Panc1 (cell line): ENCODE results near the gene SRSF10. TPM values are rescaled to one million over a fixed set of nuclear protein-coding genes. Genes with fewer than 3 reads are reported as not detected.

Experiments used
- ATAC-seq: fragments of 200-7000 bp; cut with Tn5 transposase; 2 replicates; pipeline ENCODE4 v1.9.1; 2020; ENCODE audit warnings: mild to moderate bottlenecking, moderate library complexity
- BruUV-seq: library from RNA; stranded (reverse); fragments of 400-500 nt; replicated peaks from 2 replicates; lab custom pipeline; 2021; lab: Mats Ljungman, UMichigan
- CTCF ChIA-PET: fragments of 300-600 bp; sonication (Branson Sonifier 250); formaldehyde crosslinking; loops from one replicate; lab custom pipeline; 2022; ENCODE audit warnings: antibody characterized with exemption; lab: Charles Lee
- POLR2A ChIA-PET: fragments of 300-600 bp; sonication (Branson Sonifier 250); formaldehyde crosslinking; loops from one replicate; lab custom pipeline; 2022; ENCODE audit warnings: antibody characterized with exemption; lab: Charles Lee
- DNase-seq: peaks from one replicate; pipeline ENCODE4 v3.0.0-alpha.2; 2010; ENCODE audit warnings: low read depth, low spot score
- H3K27ac ChIP-seq: 2 replicates; pipeline ENCODE4 v1.5.1; 2011; ENCODE audit warnings: mild to moderate bottlenecking, low read length, inconsistent platforms
- H3K27me3 ChIP-seq: fragments of 200-500 bp; sonication (Bioruptor generic); 2 replicates; pipeline ENCODE4 v1.6.0; 2014; ENCODE audit warnings: low read length, inconsistent platforms; ENCODE audit not compliant: control insufficient read depth, insufficient read depth
- H3K36me3 ChIP-seq: fragments of 200-500 bp; sonication (Bioruptor generic); 2 replicates; pipeline ENCODE4 v1.5.1; 2014; ENCODE audit warnings: inconsistent platforms, mild to moderate bottlenecking, low read length, moderate library complexity; ENCODE audit not compliant: control insufficient read depth, insufficient read depth
- H3K4me1 ChIP-seq: 2 replicates; pipeline ENCODE4 v1.5.1; 2011; ENCODE audit warnings: inconsistent platforms, mild to moderate bottlenecking, low read length, moderate library complexity; ENCODE audit not compliant: control insufficient read depth, insufficient read depth
- H3K4me3 ChIP-seq, 2 experiments: 2 replicates each; pipeline ENCODE4 v1.5.1; 2011 to 2012; ENCODE audit warnings: low read depth in 2 of 2, low read length in 2 of 2, mild to moderate bottlenecking in 2 of 2, inconsistent platforms in 1 of 2, moderate library complexity in 1 of 2
- H3K9me3 ChIP-seq: fragments of 200-500 bp; sonication (Bioruptor generic); 2 replicates; pipeline ENCODE4 v1.5.1; 2014; ENCODE audit warnings: low read depth, mild to moderate bottlenecking, inconsistent platforms, low read length, moderate library complexity; ENCODE audit not compliant: control insufficient read depth, insufficient read depth
- CTCF ChIP-seq: fragments of 450-650 bp; IDR thresholded peaks from 2 replicates; pipeline ENCODE4 v1.5.1; 2017; ENCODE audit warnings: mild to moderate bottlenecking
- POLR2AphosphoS5 ChIP-seq: IDR thresholded peaks from 2 replicates; pipeline ENCODE4 v1.6.1; 2012; ENCODE audit warnings: mild to moderate bottlenecking, low read depth, low read length, moderate library complexity
- REST ChIP-seq, 2 experiments: IDR thresholded peaks; 2 replicates each; pipeline ENCODE4 v1.6.1; 2011 to 2012; ENCODE audit warnings: low read depth in 2 of 2, control low read depth in 1 of 2, low read length in 1 of 2, mild to moderate bottlenecking in 1 of 2, moderate library complexity in 1 of 2; ENCODE audit not compliant: insufficient read depth in 1 of 2
- SIN3A ChIP-seq: IDR thresholded peaks from 2 replicates; pipeline ENCODE4 v1.6.1; 2012; ENCODE audit warnings: low read depth, mild to moderate bottlenecking, low read length, moderate library complexity, borderline replicate concordance; ENCODE audit not compliant: insufficient read depth
- TCF7L2 ChIP-seq: IDR thresholded peaks from 2 replicates; pipeline ENCODE4 v1.6.1; 2011; ENCODE audit warnings: mild to moderate bottlenecking, low read depth, low read length, inconsistent platforms
- in situ Hi-C: cut with HindIII; loops from 2 replicates; pipeline ENCODE4 v1.10.0; 2016; ENCODE audit warnings: low sequenced_read_pairs, low pct_unique_long_range_greater_than_20kb
- intact Hi-C: fragments of 100-400 bp; cut with micrococcal nuclease; formaldehyde crosslinking; loops from one replicate; pipeline ENCODE4 v1.10.0; 2022; ENCODE audit not compliant: unreplicated experiment
- total RNA-seq: library from RNA; stranded (reverse); gene quantifications from one replicate; pipeline ENCODE4 v1.2.1, GENCODE V29; 2021; ENCODE audit not compliant: unreplicated experiment

SRSF10 gene
- total RNA-seq, 1 experiment from 2014 or later: 137 TPM

GRCh38 chr1:23979387-23979880 lies 693 bp downstream of the SRSF10 start:
- in situ Hi-C loops (no loop called here), intact Hi-C loops (loop anchor here (2.0 kb wide), 1 partner anchor 49 kb away; no protein-coding TSS in a partner anchor)

GRCh38 chr1:23978805-23979204 lies 1.3 kb downstream of the SRSF10 start:
- H3K9me3 ChIP-seq: no peaks in the 10 kb centered on the region
- no peak for DNase-seq
- peak overlapping the region; percentile 70 to 91 for H3K4me3 ChIP-seq
- in situ Hi-C loops: no loop called here
- no TSS peak for BruUV-seq
- intact Hi-C loops: loop anchor here (2.0 kb wide), 1 partner anchor 50 kb away; no protein-coding TSS in a partner anchor
- CTCF ChIA-PET: no interaction called here
- no peak for TF ChIP-seq CTCF
- no peak for TF ChIP-seq TCF7L2
- no peak for TF ChIP-seq REST (IDR thresholded peaks at IDR 0.05; ENCODE audit: insufficient read depth in 1 of 2, low read depth in 2 of 2, low read length in 1 of 2)
- TF ChIP-seq POLR2AphosphoS5: no peak
- TF ChIP-seq SIN3A: no peak
- no peaks in the 10 kb centered on the region for H3K27me3 ChIP-seq
- H3K4me1 ChIP-seq: peaks cover 47% of the 10 kb centered on the region
- peak overlapping the region; percentile 100 for H3K27ac ChIP-seq
- POLR2A ChIA-PET: interaction anchor here (0.5 kb wide), 1 partner anchor 1475 kb away, joined by 3 read pairs; no protein-coding TSS in a partner anchor
- ATAC-seq: no peak
- H3K36me3 ChIP-seq: peaks cover 34% of the 10 kb centered on the region; the same call in 1 of the 2 replicates

More at GRCh38 chr1:23979387-23979880, 693 bp downstream of the SRSF10 start:
- DNase-seq: no peak
- H3K27me3 ChIP-seq: no peaks in the 10 kb centered on the region
- H3K36me3 ChIP-seq: peaks cover 34% of the 10 kb centered on the region; the same call in 1 of the 2 replicates
- H3K4me1 ChIP-seq: peaks cover 48% of the 10 kb centered on the region
- H3K4me3 ChIP-seq: peak overlapping the region; percentile 70 to 91
- no peak for TF ChIP-seq POLR2AphosphoS5
- TF ChIP-seq REST (IDR thresholded peaks at IDR 0.05; ENCODE audit: insufficient read depth in 1 of 2, low read depth in 2 of 2, low read length in 1 of 2): no peak
- TF ChIP-seq SIN3A: no peak
- TF ChIP-seq TCF7L2: no peak
- no peak for TF ChIP-seq CTCF
- BruUV-seq: no TSS peak
- peak overlapping the region; percentile 100 for H3K27ac ChIP-seq
- CTCF ChIA-PET: no interaction called here
- H3K9me3 ChIP-seq: no peaks in the 10 kb centered on the region
- POLR2A ChIA-PET: interaction anchor here (0.5 to 0.6 kb wide), 2 partner anchors 66 to 1475 kb away, joined by 3 to 6 read pairs; no protein-coding TSS in a partner anchor
- ATAC-seq: no peak
